ENCODE data around the gene ADCY2. TPM values are rescaled to one million over a fixed set of nuclear protein-coding genes. Genes with fewer than 3 reads are reported as not detected.

The ADCY2 gene
- total RNA-seq, 1 donor from 2014 or later: 1.5 TPM

DNA sequence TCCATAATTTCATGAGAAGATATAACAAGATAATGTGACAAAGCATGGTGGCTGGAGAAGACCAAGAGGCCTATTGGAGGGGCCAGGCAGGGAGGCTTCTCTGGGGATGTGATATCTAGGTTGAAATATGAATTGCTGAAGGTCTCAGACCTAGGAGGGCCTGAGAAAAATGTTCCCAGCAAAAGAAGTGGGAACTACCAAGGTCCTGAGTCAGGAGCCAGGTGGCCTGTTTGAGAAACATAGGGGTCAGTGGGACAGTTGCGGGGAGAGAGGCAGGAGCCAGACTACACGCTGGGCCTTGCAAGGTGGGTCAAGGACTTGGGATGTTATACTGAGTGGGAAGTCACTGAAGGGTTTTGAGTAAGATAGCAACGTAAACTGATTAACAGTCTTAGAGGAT, 238.9 kb downstream of the ADCY2 start:
- Mint-ChIP-seq H3K27ac (ENCODE audit: unreplicated experiment) (no peak overlapping the region), H3K4me1 (ENCODE audit: unreplicated experiment) (no peaks in the 10 kb centered on the region), H3K9me3 (ENCODE audit: unreplicated experiment) (no peaks in the 10 kb centered on the region), H3K36me3 (ENCODE audit: low read depth, unreplicated experiment) (no peaks in the 10 kb centered on the region), H3K4me3 (ENCODE audit: unreplicated experiment) (no peak overlapping the region), H3K27me3 (ENCODE audit: unreplicated experiment) (peaks cover 2% of the 10 kb centered on the region)
- no peak for TF ChIP-seq CTCF (IDR thresholded peaks at IDR 0.05; ENCODE audit: unreplicated experiment)
- no peak for DNase-seq (ENCODE audit: low spot score)

DNA sequence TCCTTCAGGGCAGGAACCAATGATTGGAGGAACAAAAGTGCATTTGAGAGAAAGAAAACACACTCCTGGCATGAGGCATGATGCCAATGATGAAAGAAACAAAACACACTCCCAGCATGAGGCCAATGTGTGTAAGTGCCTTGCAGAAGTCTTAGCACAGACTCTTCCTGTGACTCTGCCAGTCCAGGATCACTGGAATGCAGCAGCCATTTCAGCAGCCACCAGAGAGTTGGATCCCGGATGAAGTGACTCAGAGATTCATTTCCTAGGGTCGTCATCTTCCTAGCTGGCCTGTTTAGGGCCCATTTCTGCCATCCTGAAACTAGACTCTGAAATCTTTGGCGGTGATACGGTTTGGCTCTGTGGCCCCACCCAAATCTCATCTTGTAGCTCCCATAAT, 242.5 kb downstream of the ADCY2 start:
- no peaks in the 10 kb centered on the region for H3K4me1 Mint-ChIP-seq (ENCODE audit: unreplicated experiment)
- peaks cover 2% of the 10 kb centered on the region for H3K27me3 Mint-ChIP-seq (ENCODE audit: unreplicated experiment)
- H3K9me3 Mint-ChIP-seq (ENCODE audit: unreplicated experiment): no peaks in the 10 kb centered on the region
- H3K36me3 Mint-ChIP-seq (ENCODE audit: low read depth, unreplicated experiment): no peaks in the 10 kb centered on the region
- H3K27ac Mint-ChIP-seq (ENCODE audit: unreplicated experiment): no peak overlapping the region
- DNase-seq (ENCODE audit: low spot score): no peak
- H3K4me3 Mint-ChIP-seq (ENCODE audit: unreplicated experiment): no peak overlapping the region
- no peak for TF ChIP-seq CTCF (IDR thresholded peaks at IDR 0.05; ENCODE audit: unreplicated experiment)

DNA sequence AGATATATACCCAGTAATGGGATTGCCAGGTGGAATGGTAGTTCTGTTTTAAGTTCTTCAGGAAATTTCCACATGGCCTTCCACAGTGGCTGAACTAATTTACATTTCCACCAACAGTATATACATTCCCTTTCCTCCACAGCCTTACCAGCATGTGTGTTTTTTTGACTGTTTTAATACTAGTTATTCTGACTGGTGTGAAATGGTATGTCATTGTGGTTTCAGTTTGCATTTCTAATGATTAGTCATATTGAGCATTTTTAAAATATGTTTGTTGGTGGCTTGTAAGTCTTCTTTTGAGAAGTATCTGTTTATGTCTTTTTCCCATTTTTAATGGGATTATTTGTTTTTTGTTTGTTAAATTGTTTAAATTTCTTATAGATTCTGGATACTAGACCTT, 246.1 kb downstream of the ADCY2 start:
- H3K4me3 Mint-ChIP-seq (ENCODE audit: unreplicated experiment): no peak overlapping the region
- no peak overlapping the region for H3K27ac Mint-ChIP-seq (ENCODE audit: unreplicated experiment)
- TF ChIP-seq CTCF (IDR thresholded peaks at IDR 0.05; ENCODE audit: unreplicated experiment): no peak
- no peaks in the 10 kb centered on the region for H3K9me3 Mint-ChIP-seq (ENCODE audit: unreplicated experiment)
- H3K4me1 Mint-ChIP-seq (ENCODE audit: unreplicated experiment): no peaks in the 10 kb centered on the region
- H3K36me3 Mint-ChIP-seq (ENCODE audit: low read depth, unreplicated experiment): no peaks in the 10 kb centered on the region
- no peaks in the 10 kb centered on the region for H3K27me3 Mint-ChIP-seq (ENCODE audit: unreplicated experiment)
- DNase-seq (ENCODE audit: low spot score): no peak

GRCh38 chr5:7644723-7645122, 248.8 kb downstream of the ADCY2 start:
- Mint-ChIP-seq H3K36me3 (ENCODE audit: low read depth, unreplicated experiment) (no peaks in the 10 kb centered on the region), H3K4me3 (ENCODE audit: unreplicated experiment) (no peak overlapping the region), H3K9me3 (ENCODE audit: unreplicated experiment) (no peaks in the 10 kb centered on the region), H3K27ac (ENCODE audit: unreplicated experiment) (no peak overlapping the region), H3K4me1 (ENCODE audit: unreplicated experiment) (no peaks in the 10 kb centered on the region), H3K27me3 (ENCODE audit: unreplicated experiment) (peaks cover under 1% of the 10 kb centered on the region)
- no peak for DNase-seq (ENCODE audit: low spot score)
- no peak for TF ChIP-seq CTCF (IDR thresholded peaks at IDR 0.05; ENCODE audit: unreplicated experiment)

DNA sequence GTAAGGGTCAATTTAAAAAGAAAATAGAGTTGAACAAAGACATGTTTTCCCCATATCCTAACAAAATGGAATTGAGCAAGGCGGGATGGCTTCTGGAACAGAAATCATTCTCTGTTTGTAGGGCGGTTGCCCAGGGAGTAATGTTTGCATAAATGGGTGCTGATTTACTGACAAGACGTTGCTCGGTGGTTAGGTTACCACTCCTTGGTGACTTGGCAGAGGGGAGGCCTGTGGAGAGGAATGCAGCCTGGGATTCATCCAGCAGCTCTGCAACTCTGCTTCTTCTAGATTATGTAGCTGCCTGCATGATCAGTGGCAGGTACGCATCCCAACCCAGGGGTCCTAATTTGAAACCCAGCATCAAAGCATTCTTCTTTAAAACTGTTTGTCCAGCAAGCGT, 254.8 kb downstream of the ADCY2 start:
- Mint-ChIP-seq H3K36me3 (ENCODE audit: low read depth, unreplicated experiment) (no peaks in the 10 kb centered on the region), H3K4me3 (ENCODE audit: unreplicated experiment) (no peak overlapping the region)

More for the DNA sequence above, 254.8 kb downstream of the ADCY2 start:
- H3K4me1 Mint-ChIP-seq (ENCODE audit: unreplicated experiment): no peaks in the 10 kb centered on the region
- no peaks in the 10 kb centered on the region for H3K9me3 Mint-ChIP-seq (ENCODE audit: unreplicated experiment)
- no peak overlapping the region for H3K27ac Mint-ChIP-seq (ENCODE audit: unreplicated experiment)
- peaks cover 1% of the 10 kb centered on the region for H3K27me3 Mint-ChIP-seq (ENCODE audit: unreplicated experiment)
- no peak for DNase-seq (ENCODE audit: low spot score)
- no peak for TF ChIP-seq CTCF (IDR thresholded peaks at IDR 0.05; ENCODE audit: unreplicated experiment)

Measured in endothelial cell (in vitro differentiated cells).